Kidney (tissue), 14 donors: ENCODE results near the gene MSH5. TPM values are rescaled to one million over a fixed set of nuclear protein-coding genes. Genes with fewer than 3 reads are reported as not detected.

Experiments
- DNase-seq, 5 donors: peaks; one replicate each; pipeline ENCODE4 v3.0.0-alpha.2; 2013 to 2020
- FAIRE-seq: peaks from 2 replicates; lab custom pipeline; 2012; peaks lifted over from hg19 to GRCh38; lab: Jason Lieb, UNC
- H3K27ac ChIP-seq, 2 donors: one replicate each; pipeline ENCODE4 v1.7.0; 2013; ENCODE audit warnings: low read depth in 2 of 2, low read length in 2 of 2, inconsistent platforms in 1 of 2
- H3K27me3 ChIP-seq: one replicate; pipeline ENCODE4 v1.7.1; 2013; ENCODE audit warnings: low read length, inconsistent platforms; ENCODE audit not compliant: control insufficient read depth, insufficient read depth
- H3K36me3 ChIP-seq, 3 donors: one replicate each; pipeline versions ENCODE4 v1.7.0 to v1.7.1; 2013; ENCODE audit warnings: low read length in 3 of 3, control low read depth in 1 of 3, inconsistent platforms in 1 of 3; ENCODE audit not compliant: insufficient read depth in 3 of 3, control insufficient read depth in 2 of 3
- H3K4me1 ChIP-seq, 3 donors: one replicate each; pipeline versions ENCODE4 v1.7.0 to v1.7.1; 2013; ENCODE audit warnings: low read length in 3 of 3, inconsistent platforms in 1 of 3, low read depth in 1 of 3; ENCODE audit not compliant: control insufficient read depth in 2 of 3, insufficient read depth in 2 of 3
- H3K4me3 ChIP-seq, 3 donors: one replicate each; pipeline versions ENCODE4 v1.7.0 to v1.8.1; 2013; ENCODE audit warnings: low read length in 3 of 3, control low read depth in 1 of 3, inconsistent platforms in 1 of 3
- H3K9ac ChIP-seq, 3 donors: one replicate each; pipeline versions ENCODE4 v1.7.0 to v1.7.1; 2013; ENCODE audit warnings: low read length in 3 of 3, control low read depth in 1 of 3, inconsistent platforms in 1 of 3
- H3K9me3 ChIP-seq, 3 donors: one replicate each; pipeline versions ENCODE4 v1.7.0 to v1.7.1; 2013; ENCODE audit warnings: low read length in 3 of 3, control low read depth in 1 of 3, inconsistent platforms in 1 of 3; ENCODE audit not compliant: control insufficient read depth in 2 of 3, insufficient read depth in 1 of 3
- CTCF ChIP-seq: IDR thresholded peaks from 3 replicates; pipeline ENCODE4 v1.5.1; 2012; ENCODE audit warnings: mild to moderate bottlenecking, moderate library complexity, borderline replicate concordance; ENCODE audit not compliant: insufficient read depth; ENCODE audit errors: extremely low read depth
- intact Hi-C: fragments of 100-400 bp; cut with DNase I; formaldehyde crosslinking; loops from one replicate; pipeline ENCODE4 v1.11.1; 2022
- polyA plus RNA-seq: library from polyadenylated mRNA; stranded (reverse); fragments of 350-450 nt; fragmentation: Illumina TruSeq; extraction: RNeasy Lipid Tissue Mini Kit (QIAGEN cat#74804); gene quantifications from one replicate; pipeline ENCODE4 v1.2.3, GENCODE V29; 2014; ENCODE audit warnings: low read depth, low replicate concordance; ENCODE audit not compliant: insufficient read depth
- total RNA-seq: library from RNA; stranded (reverse); fragmentation: NEBNext Ultra II Directional; extraction: Animal tissue kit (Norgen Biotek cat#: 25700); gene quantifications from one replicate; pipeline ENCODE4 v1.2.1, GENCODE V29; 2021
- donor health status: control.
- donor health status: control.
- donor health status: control.
- donor health status: control.
- donor health status: control.
- donor health status: DM: yes; HTN: yes; CAD: no.
- donor health status: Normal renal cell carcinoma (clear cell type).

MSH5 gene
- total and polyA plus RNA-seq, 2 donors from 2014 or later = 14.4 to 23.7 TPM

- Histone ChIP-seq H3K36me3 (peaks cover 9 to 51% (median 46%) of the 10 kb centered on the region in 3 donors), H3K27me3 (no peaks in the 10 kb centered on the region), H3K27ac (no peak overlapping the region), H3K9ac (no peak overlapping the region), H3K4me3 (no peak overlapping the region), H3K9me3 (no peaks in the 10 kb centered on the region), H3K4me1 (no peaks in the 10 kb centered on the region)
- no peak for TF ChIP-seq CTCF
- intact Hi-C loops = no loop called here
- FAIRE-seq (no peak), DNase-seq (no peak)
Measured at GRCh38 chr6:31691564-31692108, 48.2 kb upstream of the MSH5 start.

GRCh38 chr6:31692353-31692752 lies 47.5 kb upstream of the MSH5 start:
- Histone ChIP-seq H3K27me3 (no peaks in the 10 kb centered on the region), H3K9ac (no peak overlapping the region), H3K4me1 (no peaks in the 10 kb centered on the region), H3K9me3 (no peaks in the 10 kb centered on the region), H3K27ac (no peak overlapping the region), H3K4me3 (no peak overlapping the region), H3K36me3 (peaks cover 9 to 54% (median 45%) of the 10 kb centered on the region in 3 donors)
- DNase-seq (no peak), FAIRE-seq (no peak)
- TF ChIP-seq CTCF = no peak
- intact Hi-C loops = no loop called here

GRCh38 chr6:31692886-31693285 lies 46.9 kb upstream of the MSH5 start:
- H3K4me3 ChIP-seq = no peak overlapping the region
- FAIRE-seq (no peak), DNase-seq (no peak)
- intact Hi-C loops = no loop called here
- H3K36me3 ChIP-seq = peaks cover 9 to 50% (median 44%) of the 10 kb centered on the region in 3 donors
- no peak for TF ChIP-seq CTCF
- H3K9ac ChIP-seq = no peak overlapping the region
- H3K4me1 ChIP-seq = no peaks in the 10 kb centered on the region
- no peak overlapping the region for H3K27ac ChIP-seq
- no peaks in the 10 kb centered on the region for H3K9me3 ChIP-seq
- no peaks in the 10 kb centered on the region for H3K27me3 ChIP-seq

- Histone ChIP-seq H3K36me3 (peaks cover 9 to 44% (median 38%) of the 10 kb centered on the region in 3 donors), H3K4me1 (no peaks in the 10 kb centered on the region), H3K4me3 (no peak overlapping the region), H3K9me3 (no peaks in the 10 kb centered on the region), H3K27me3 (no peaks in the 10 kb centered on the region), H3K27ac (no peak overlapping the region), H3K9ac (no peak overlapping the region)
- no peak for TF ChIP-seq CTCF
- intact Hi-C loops = no loop called here
- FAIRE-seq (no peak), DNase-seq (no peak)
Measured at GRCh38 chr6:31693535-31693934, 46.3 kb upstream of the MSH5 start.
